AG04450 (cell line): ENCODE data around the gene C2orf78. TPM values are rescaled to one million over a fixed set of nuclear protein-coding genes. Genes with fewer than 3 reads are reported as not detected.

Source experiments
- CTCF ChIA-PET: fragments of 300-600, 350-600 bp; formaldehyde crosslinking; extraction: SDS; loops from one replicate; lab custom pipeline; 2022; ENCODE audit warnings: antibody characterized with exemption, inconsistent platforms; lab: Charles Lee
- POLR2A ChIA-PET: fragments of 350-600 bp; formaldehyde crosslinking; extraction: SDS; loops from one replicate; lab custom pipeline; 2021; ENCODE audit warnings: antibody characterized with exemption, inconsistent platforms; lab: Yijun Ruan, JAX
- DNase-seq: peaks from one replicate; pipeline ENCODE4 v3.0.0-alpha.2; 2011; ENCODE audit warnings: low read depth, low spot score
- H3K27ac ChIP-seq: one replicate; pipeline ENCODE4 v1.5.1; 2012; ENCODE audit warnings: low read depth, low read length, control low read depth
- H3K27me3 ChIP-seq: one replicate; pipeline ENCODE4 v1.6.0; 2012; ENCODE audit warnings: low read length; ENCODE audit not compliant: control insufficient read depth, insufficient read depth
- H3K4me3 ChIP-seq: 2 replicates; pipeline ENCODE4 v1.5.1; 2011; ENCODE audit warnings: mild to moderate bottlenecking, low read depth, low read length, control low read depth
- H3K9me3 ChIP-seq: 2 replicates; pipeline ENCODE4 v1.5.1; 2012; ENCODE audit warnings: low read length; ENCODE audit not compliant: control insufficient read depth, insufficient read depth
- polyA plus RNA-seq: library from polyadenylated mRNA; depleted of rRNA; stranded (reverse); fragments of >200 nt; gene quantifications from 2 replicates; pipeline ENCODE4 v1.2.3, GENCODE V29; 2011
- TF ChIP-seq, protein P1 (sequence below): IDR thresholded peaks from 2 replicates; pipeline ENCODE4 v1.5.1; 2011; ENCODE audit warnings: low read depth, low read length, control low read depth, inconsistent platforms

C2orf78 gene
- polyA plus RNA-seq, 1 experiment = not detected

DNA sequence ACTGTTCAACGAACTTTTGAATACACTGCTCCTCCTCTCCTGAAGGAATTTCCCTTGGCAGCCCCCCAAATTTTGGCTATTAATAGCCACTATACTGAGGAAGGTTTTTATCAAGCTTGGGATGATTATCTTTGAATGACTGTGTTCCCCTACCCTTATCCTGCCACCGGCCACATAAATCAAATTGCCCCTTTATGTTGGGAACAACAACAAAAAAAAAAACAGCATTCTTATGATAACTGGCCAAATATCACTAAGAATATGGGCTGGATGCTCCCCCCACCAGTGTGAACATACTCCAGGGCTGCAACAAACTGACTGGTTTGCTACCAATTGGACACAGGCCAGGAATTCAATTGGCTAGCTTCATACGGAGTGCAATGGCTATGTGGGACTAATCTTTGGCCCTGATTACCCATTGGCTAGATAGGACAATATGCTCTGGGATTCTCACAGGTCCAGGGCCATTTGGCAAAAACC lies 24.7 kb upstream of the C2orf78 start:
- H3K27ac ChIP-seq = no peak overlapping the region
- ChIA-PET CTCF (interaction anchor here (1.0 kb wide), 1 partner anchor 18 kb away, joined by 4 read pairs; no protein-coding TSS in a partner anchor), POLR2A (interaction anchor here (1.1 kb wide), 1 partner anchor 22 kb away, joined by 3 read pairs; the partner anchor contains the start of gene TPRKB)
- H3K27me3 ChIP-seq = no peaks in the 10 kb centered on the region
- no peaks in the 10 kb centered on the region; the same call in 1 of the 2 replicates for H3K9me3 ChIP-seq
- DNase-seq = no peak
- TF ChIP-seq, protein P1, sequence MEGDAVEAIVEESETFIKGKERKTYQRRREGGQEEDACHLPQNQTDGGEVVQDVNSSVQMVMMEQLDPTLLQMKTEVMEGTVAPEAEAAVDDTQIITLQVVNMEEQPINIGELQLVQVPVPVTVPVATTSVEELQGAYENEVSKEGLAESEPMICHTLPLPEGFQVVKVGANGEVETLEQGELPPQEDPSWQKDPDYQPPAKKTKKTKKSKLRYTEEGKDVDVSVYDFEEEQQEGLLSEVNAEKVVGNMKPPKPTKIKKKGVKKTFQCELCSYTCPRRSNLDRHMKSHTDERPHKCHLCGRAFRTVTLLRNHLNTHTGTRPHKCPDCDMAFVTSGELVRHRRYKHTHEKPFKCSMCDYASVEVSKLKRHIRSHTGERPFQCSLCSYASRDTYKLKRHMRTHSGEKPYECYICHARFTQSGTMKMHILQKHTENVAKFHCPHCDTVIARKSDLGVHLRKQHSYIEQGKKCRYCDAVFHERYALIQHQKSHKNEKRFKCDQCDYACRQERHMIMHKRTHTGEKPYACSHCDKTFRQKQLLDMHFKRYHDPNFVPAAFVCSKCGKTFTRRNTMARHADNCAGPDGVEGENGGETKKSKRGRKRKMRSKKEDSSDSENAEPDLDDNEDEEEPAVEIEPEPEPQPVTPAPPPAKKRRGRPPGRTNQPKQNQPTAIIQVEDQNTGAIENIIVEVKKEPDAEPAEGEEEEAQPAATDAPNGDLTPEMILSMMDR = no peak
- no peak overlapping the region for H3K4me3 ChIP-seq

DNA sequence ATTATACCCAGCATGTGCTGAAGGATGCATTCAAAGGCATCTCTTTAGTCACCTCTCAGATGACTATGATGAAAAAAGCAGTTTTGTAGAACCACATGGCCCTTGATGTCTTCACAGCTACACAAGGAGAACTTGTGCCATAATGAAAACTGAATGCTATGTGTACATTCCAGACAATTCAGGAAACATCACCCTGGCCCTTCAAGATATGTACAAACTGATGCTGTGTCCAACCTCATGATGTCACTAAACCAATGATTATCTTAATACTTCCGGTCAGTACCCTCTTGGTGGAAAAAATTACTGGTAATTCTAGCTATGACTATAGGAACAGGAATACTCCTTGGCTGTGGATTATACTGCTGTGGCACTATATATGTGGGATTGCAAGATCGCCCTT lies 24.1 kb upstream of the C2orf78 start:
- TF ChIP-seq, protein P1 = no peak
- H3K27me3 ChIP-seq = no peaks in the 10 kb centered on the region
- DNase-seq = no peak
- H3K4me3 ChIP-seq = no peak overlapping the region
- H3K27ac ChIP-seq = no peak overlapping the region
- ChIA-PET CTCF (no interaction called here), POLR2A (no interaction called here)
- H3K9me3 ChIP-seq = no peaks in the 10 kb centered on the region

DNA sequence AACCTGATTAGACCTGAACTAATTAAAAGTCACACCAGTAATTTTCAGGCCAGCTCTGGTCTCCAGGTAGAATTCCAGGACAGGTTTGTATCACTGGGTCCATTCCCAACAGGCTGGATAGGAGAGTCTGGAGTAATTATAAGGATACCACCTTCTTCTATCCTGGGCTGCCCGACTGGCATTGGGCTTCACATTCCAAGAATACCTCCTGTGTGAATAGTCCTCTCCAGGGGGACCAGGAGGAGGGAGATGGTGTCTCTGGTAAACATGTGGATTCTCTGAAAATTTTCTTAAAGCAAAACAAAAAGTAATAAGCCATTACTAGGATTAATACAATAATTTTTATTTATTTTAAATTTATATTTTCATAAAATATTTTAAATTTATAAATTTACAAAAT lies 21.4 kb upstream of the C2orf78 start:
- POLR2A ChIA-PET = no interaction called here
- DNase-seq = no peak
- no peak overlapping the region for H3K27ac ChIP-seq
- no peak overlapping the region for H3K4me3 ChIP-seq
- no peaks in the 10 kb centered on the region for H3K27me3 ChIP-seq
- H3K9me3 ChIP-seq = no peaks in the 10 kb centered on the region
- TF ChIP-seq, protein P1 = no peak
- CTCF ChIA-PET = no interaction called here

DNA sequence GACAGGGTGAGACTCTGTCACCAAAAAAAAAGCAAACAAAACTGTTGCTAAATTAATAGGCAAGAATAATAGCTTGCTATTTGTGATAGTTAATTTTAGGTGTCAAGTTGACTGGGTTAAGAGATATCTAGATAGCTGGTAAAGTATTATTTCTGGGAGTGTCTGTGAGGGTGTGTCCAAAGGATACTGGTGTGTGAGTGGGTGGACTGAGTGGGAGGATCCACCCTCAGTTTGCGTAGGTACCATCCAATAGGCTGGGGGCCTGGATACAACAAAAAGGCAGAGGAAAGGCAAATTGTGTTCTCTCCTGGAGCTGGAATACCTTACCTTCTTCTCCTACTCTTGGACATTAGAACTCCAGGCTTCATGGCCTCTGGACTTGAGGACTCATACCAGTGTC lies 19.0 kb upstream of the C2orf78 start:
- no peaks in the 10 kb centered on the region for H3K27me3 ChIP-seq
- ChIA-PET POLR2A (no interaction called here), CTCF (no interaction called here)
- H3K9me3 ChIP-seq = no peaks in the 10 kb centered on the region
- H3K4me3 ChIP-seq = no peak overlapping the region
- DNase-seq = no peak
- TF ChIP-seq, protein P1 = no peak
- no peak overlapping the region for H3K27ac ChIP-seq

DNA sequence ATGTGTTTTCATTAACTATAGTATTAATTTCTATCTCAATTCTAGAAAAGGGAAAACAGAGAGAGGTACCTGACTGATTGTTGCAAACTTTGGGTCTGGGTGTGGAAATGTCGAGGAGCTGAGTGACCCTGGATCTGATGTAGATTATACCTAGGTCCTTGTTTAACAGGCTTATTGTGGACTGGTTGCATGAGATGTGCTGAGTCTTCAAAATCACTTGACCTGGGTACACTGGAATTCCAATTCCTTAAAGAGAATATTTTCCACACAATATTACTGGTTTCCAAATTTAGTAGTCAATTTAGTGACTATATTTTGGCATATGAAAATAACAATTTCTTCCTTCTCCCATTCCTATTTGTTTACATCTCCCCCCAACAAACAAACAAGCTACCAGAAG lies 17.6 kb upstream of the C2orf78 start:
- H3K27ac ChIP-seq = no peak overlapping the region
- DNase-seq = no peak
- CTCF ChIA-PET = no interaction called here
- H3K4me3 ChIP-seq = no peak overlapping the region
- no peaks in the 10 kb centered on the region for H3K27me3 ChIP-seq
- POLR2A ChIA-PET = no interaction called here
- H3K9me3 ChIP-seq = no peaks in the 10 kb centered on the region
- TF ChIP-seq, protein P1 = no peak
